HepG2 (cell line): ENCODE data around the gene CDH1. TPM values are rescaled to one million over a fixed set of nuclear protein-coding genes. Genes with fewer than 3 reads are reported as not detected.

Experiments used
- FOXA3 ChIP-seq: IDR thresholded peaks from 2 replicates; pipeline ENCODE4 v1.6.1; 2016; ENCODE audit warnings: missing genetic modification reagents, missing compliant biosample characterization
- GATAD1 ChIP-seq: IDR thresholded peaks from 2 replicates; pipeline ENCODE4 v1.6.1; 2016; ENCODE audit warnings: missing genetic modification reagents, missing compliant biosample characterization
- ISL2 ChIP-seq: sonication (generic); formaldehyde crosslinking; IDR thresholded peaks from 2 replicates; pipeline ENCODE4 v1.5.0; 2020; ENCODE audit warnings: missing genetic modification reagents
- KAT8 ChIP-seq: IDR thresholded peaks from 2 replicates; pipeline ENCODE4 v1.6.1; 2016; ENCODE audit warnings: missing genetic modification reagents, missing compliant biosample characterization
- KLF6 ChIP-seq: IDR thresholded peaks from 2 replicates; pipeline ENCODE4 v1.8.0; 2016; ENCODE audit warnings: missing biosample characterization, missing genetic modification reagents
- MAFK ChIP-seq, 2 experiments: IDR thresholded peaks in 1 of 2; conservative IDR thresholded peaks in 1 of 2; 2 replicates each; pipeline ENCODE4 v1.6.1; 2011; ENCODE audit warnings: improper control_type of control experiment in 2 of 2, low read length in 2 of 2
- NCOA2 ChIP-seq: sonication (generic); formaldehyde crosslinking; IDR thresholded peaks from 2 replicates; pipeline ENCODE4 v1.8.0; 2022; ENCODE audit warnings: inconsistent platforms
- NFRKB ChIP-seq: fragments of 450-650 bp; IDR thresholded peaks from 2 replicates; pipeline ENCODE4 v1.6.1; 2017
- POGK ChIP-seq: sonication (generic); formaldehyde crosslinking; conservative IDR thresholded peaks from 2 replicates; pipeline ENCODE4 v1.8.0; 2022; ENCODE audit warnings: mild to moderate bottlenecking, moderate library complexity, missing genetic modification reagents
- SIX1 ChIP-seq: sonication (generic); formaldehyde crosslinking; IDR thresholded peaks from 2 replicates; pipeline ENCODE4 v1.4.0; 2020; ENCODE audit warnings: missing genetic modification reagents, borderline replicate concordance
- SMARCC2 ChIP-seq: fragments of 450-650 bp; IDR thresholded peaks from 2 replicates; pipeline ENCODE4 v1.6.1; 2017; ENCODE audit warnings: antibody characterized with exemption, mild to moderate bottlenecking
- TBX2 ChIP-seq: sonication (generic); formaldehyde crosslinking; IDR thresholded peaks from 2 replicates; pipeline ENCODE4 v1.5.0; 2020; ENCODE audit warnings: missing genetic modification reagents, mild to moderate bottlenecking, borderline replicate concordance
- TEAD3 ChIP-seq: optimal IDR thresholded peaks from 2 replicates; pipeline ENCODE3; 2016; ENCODE audit warnings: borderline replicate concordance
- TGIF2 ChIP-seq: IDR thresholded peaks from 2 replicates; pipeline ENCODE4 v1.6.1; 2016; ENCODE audit warnings: control low read depth, missing compliant biosample characterization
- XRCC5 ChIP-seq: fragments of 200-400 bp; formaldehyde crosslinking; optimal IDR thresholded peaks from 2 replicates; pipeline ENCODE3; 2017; ENCODE audit warnings: mild to moderate bottlenecking, low read length
- ZMYM2 ChIP-seq: sonication (generic); formaldehyde crosslinking; IDR thresholded peaks from 2 replicates; pipeline ENCODE4 v1.8.0; 2022; ENCODE audit warnings: mild to moderate bottlenecking, missing genetic modification reagents
- ZNF335 ChIP-seq: sonication (generic); formaldehyde crosslinking; IDR thresholded peaks from 2 replicates; pipeline ENCODE4 v1.4.0; 2020; ENCODE audit warnings: missing genetic modification reagents
- ZNF552 ChIP-seq: sonication (generic); formaldehyde crosslinking; IDR thresholded peaks from 2 replicates; pipeline ENCODE4 v1.9.0; 2022; ENCODE audit warnings: missing genetic modification reagents, mild to moderate bottlenecking, borderline replicate concordance
- ZNF597 ChIP-seq: sonication (generic); formaldehyde crosslinking; IDR thresholded peaks from 2 replicates; pipeline ENCODE4 v1.5.0; 2020; ENCODE audit warnings: missing genetic modification reagents
- ZNF75D ChIP-seq: sonication (generic); formaldehyde crosslinking; IDR thresholded peaks from 2 replicates; pipeline ENCODE4 v1.8.1; 2023; ENCODE audit warnings: missing genetic modification reagents, mild to moderate bottlenecking, borderline replicate concordance
- ZNF773 ChIP-seq: sonication (generic); formaldehyde crosslinking; IDR thresholded peaks from 2 replicates; pipeline ENCODE4 v1.4.0; 2020; ENCODE audit warnings: missing genetic modification reagents, borderline replicate concordance
- polyA plus RNA-seq, 8 experiments: library from polyadenylated mRNA; depleted of rRNA in 3 of 8; stranded (reverse) in 7 of 8; unstranded in 1 of 8; fragments of >200 nt; fragmentation: Illumina TruSeq in 4 of 8; extraction: Trizol in 4 of 8; gene quantifications; 2 replicates each; pipeline versions ENCODE4 v1.2.1 to v1.2.3, GENCODE V29; 2011 to 2016; ENCODE audit warnings: low read depth in 4 of 8, missing spikeins in 1 of 8, mixed read lengths in 1 of 8; ENCODE audit not compliant: insufficient read depth in 1 of 8
- total RNA-seq, 5 experiments: library from RNA; depleted of rRNA; stranded (reverse); fragments of >200 nt; fragmentation: Illumina TruSeq; extraction: Trizol; gene quantifications; 2 replicates each; pipeline ENCODE4 v1.2.3, GENCODE V29; 2016; ENCODE audit warnings: low read depth in 1 of 5
- TF ChIP-seq, protein P1 (sequence below): sonication (generic); formaldehyde crosslinking; IDR thresholded peaks from 2 replicates; pipeline ENCODE4 v1.4.0; 2020; ENCODE audit warnings: low read depth, mild to moderate bottlenecking, missing genetic modification reagents
- TF ChIP-seq, protein P2 (sequence below): sonication (generic); formaldehyde crosslinking; IDR thresholded peaks from 2 replicates; pipeline ENCODE4 v1.4.0; 2020; ENCODE audit warnings: missing genetic modification reagents, borderline replicate concordance

Gene CDH1
- total and polyA plus RNA-seq, 2 of the 13 experiments (the other 11 are each of a cell fraction or from before 2014, with no cell fraction given) = 0.95 to 9.8 TPM

DNA sequence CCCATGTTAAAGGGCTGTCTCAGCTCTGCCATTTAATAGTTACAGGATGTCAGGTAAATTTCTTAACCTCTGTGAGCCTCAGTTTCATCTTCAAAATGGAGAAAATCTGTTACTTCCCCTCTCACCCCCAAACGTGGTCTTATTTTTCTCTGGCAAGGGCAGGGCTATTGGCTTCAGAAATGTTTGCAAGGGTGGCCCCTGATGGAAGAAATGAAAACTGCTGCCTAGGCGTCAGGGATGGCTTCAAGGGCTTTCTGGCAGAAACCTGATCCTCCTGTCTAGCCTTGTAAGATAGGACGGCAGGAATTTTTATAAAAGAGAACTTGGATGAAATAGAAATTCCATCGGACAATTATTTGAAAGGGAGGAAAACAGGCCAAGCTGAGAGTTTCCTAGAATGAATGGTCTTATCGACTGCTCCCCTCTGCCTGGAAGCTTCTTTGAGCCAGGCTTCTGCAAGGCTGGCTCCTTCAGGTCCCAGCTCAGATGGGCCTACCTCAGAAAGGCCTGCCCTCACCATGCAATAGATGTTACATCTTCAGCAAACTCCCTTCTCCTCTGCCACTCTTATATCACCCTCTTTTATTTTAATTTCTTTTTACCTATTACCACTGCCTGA lies 63.3 kb downstream of the CDH1 start (continued):
- TF ChIP-seq, protein P1, sequence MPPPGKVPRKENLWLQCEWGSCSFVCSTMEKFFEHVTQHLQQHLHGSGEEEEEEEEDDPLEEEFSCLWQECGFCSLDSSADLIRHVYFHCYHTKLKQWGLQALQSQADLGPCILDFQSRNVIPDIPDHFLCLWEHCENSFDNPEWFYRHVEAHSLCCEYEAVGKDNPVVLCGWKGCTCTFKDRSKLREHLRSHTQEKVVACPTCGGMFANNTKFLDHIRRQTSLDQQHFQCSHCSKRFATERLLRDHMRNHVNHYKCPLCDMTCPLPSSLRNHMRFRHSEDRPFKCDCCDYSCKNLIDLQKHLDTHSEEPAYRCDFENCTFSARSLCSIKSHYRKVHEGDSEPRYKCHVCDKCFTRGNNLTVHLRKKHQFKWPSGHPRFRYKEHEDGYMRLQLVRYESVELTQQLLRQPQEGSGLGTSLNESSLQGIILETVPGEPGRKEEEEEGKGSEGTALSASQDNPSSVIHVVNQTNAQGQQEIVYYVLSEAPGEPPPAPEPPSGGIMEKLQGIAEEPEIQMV (CRISPR knock-in tag) = 0 out of 2 replicates have a peak, but pooled peaks have one; percentile 29
- TF ChIP-seq ZNF773 = no peak
- TF ChIP-seq MAFK (conservative IDR thresholded peaks at IDR 0.05 in 1 of 2, IDR thresholded peaks at IDR 0.05 in 1 of 2; ENCODE audit: low read length in 2 of 2) = peak; percentile 24 to 35; a peak in 3 of 4 replicates
- TF ChIP-seq, protein P2, sequence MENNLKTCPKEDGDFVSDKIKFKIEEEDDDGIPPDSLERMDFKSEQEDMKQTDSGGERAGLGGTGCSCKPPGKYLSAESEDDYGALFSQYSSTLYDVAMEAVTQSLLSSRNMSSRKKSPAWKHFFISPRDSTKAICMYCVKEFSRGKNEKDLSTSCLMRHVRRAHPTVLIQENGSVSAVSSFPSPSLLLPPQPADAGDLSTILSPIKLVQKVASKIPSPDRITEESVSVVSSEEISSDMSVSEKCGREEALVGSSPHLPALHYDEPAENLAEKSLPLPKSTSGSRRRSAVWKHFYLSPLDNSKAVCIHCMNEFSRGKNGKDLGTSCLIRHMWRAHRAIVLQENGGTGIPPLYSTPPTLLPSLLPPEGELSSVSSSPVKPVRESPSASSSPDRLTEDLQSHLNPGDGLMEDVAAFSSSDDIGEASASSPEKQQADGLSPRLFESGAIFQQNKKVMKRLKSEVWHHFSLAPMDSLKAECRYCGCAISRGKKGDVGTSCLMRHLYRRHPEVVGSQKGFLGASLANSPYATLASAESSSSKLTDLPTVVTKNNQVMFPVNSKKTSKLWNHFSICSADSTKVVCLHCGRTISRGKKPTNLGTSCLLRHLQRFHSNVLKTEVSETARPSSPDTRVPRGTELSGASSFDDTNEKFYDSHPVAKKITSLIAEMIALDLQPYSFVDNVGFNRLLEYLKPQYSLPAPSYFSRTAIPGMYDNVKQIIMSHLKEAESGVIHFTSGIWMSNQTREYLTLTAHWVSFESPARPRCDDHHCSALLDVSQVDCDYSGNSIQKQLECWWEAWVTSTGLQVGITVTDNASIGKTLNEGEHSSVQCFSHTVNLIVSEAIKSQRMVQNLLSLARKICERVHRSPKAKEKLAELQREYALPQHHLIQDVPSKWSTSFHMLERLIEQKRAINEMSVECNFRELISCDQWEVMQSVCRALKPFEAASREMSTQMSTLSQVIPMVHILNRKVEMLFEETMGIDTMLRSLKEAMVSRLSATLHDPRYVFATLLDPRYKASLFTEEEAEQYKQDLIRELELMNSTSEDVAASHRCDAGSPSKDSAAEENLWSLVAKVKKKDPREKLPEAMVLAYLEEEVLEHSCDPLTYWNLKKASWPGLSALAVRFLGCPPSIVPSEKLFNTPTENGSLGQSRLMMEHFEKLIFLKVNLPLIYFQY (CRISPR knock-in tag) = peak; percentile 20; the same call in 1 of the 2 replicates
- peak; percentile 44 for TF ChIP-seq KAT8 (CRISPR knock-in tag)
- TF ChIP-seq ZNF552 (CRISPR knock-in tag) = no peak
- peak; percentile 95 for TF ChIP-seq TEAD3
- TF ChIP-seq ZNF597 (CRISPR knock-in tag) = no peak
- 0 out of 2 replicates have a peak, but pooled peaks have one; percentile 25 for TF ChIP-seq TBX2 (CRISPR knock-in tag)
- TF ChIP-seq TGIF2 (CRISPR knock-in tag) = 0 out of 2 replicates have a peak, but pooled peaks have one; percentile 47
- no peak for TF ChIP-seq SMARCC2
- no peak for TF ChIP-seq ISL2 (CRISPR knock-in tag)
- TF ChIP-seq FOXA3 (CRISPR knock-in tag) = 0 out of 2 replicates have a peak, but pooled peaks have one; percentile 15
- 0 out of 2 replicates have a peak, but pooled peaks have one; percentile 68 for TF ChIP-seq KLF6
- no peak for TF ChIP-seq ZNF75D (CRISPR knock-in tag)
- TF ChIP-seq XRCC5 = peak; percentile 59
- TF ChIP-seq SIX1 (CRISPR knock-in tag) = peak; percentile 91
- TF ChIP-seq GATAD1 (CRISPR knock-in tag) = peak; percentile 28; the same call in 1 of the 2 replicates
- no peak for TF ChIP-seq NFRKB
- TF ChIP-seq ZMYM2 = no peak
- peak; percentile 55; the same call in 1 of the 2 replicates for TF ChIP-seq POGK (CRISPR knock-in tag)
- no peak for TF ChIP-seq ZNF335 (CRISPR knock-in tag)
- TF ChIP-seq NCOA2 = peak; percentile 33; the same call in 1 of the 2 replicates
